GM10266 (cell line): ENCODE data around the gene WIPF2.

Source experiments
- DNase-seq: peaks from one replicate; pipeline ENCODE4 v3.0.0; 2012; ENCODE audit errors: extremely low spot score
- CTCF ChIP-seq: IDR thresholded peaks from 2 replicates; pipeline ENCODE4 v1.5.1; 2012; ENCODE audit warnings: mild to moderate bottlenecking, low read depth; ENCODE audit not compliant: control insufficient read depth, insufficient read depth; ENCODE audit errors: missing control alignments

WIPF2 gene

GRCh38 chr17:40322358-40323315 lies 103.5 kb downstream of the WIPF2 start:
- DNase-seq: peak; percentile 88
- TF ChIP-seq CTCF: no peak

GRCh38 chr17:40323391-40324381 lies 104.6 kb downstream of the WIPF2 start:
- TF ChIP-seq CTCF: no peak
- no peak for DNase-seq

GRCh38 chr17:40325156-40326013 lies 106.3 kb downstream of the WIPF2 start:
- TF ChIP-seq CTCF: no peak
- peak; percentile 69 for DNase-seq

- TF ChIP-seq CTCF: no peak
- DNase-seq: no peak
Observed at GRCh38 chr17:40326014-40326831, 107.1 kb downstream of the WIPF2 start.

- no peak for TF ChIP-seq CTCF
- no peak for DNase-seq
Observed at GRCh38 chr17:40326832-40327199, 107.7 kb downstream of the WIPF2 start.

GRCh38 chr17:40327244-40327729 lies 108.2 kb downstream of the WIPF2 start:
- TF ChIP-seq CTCF: no peak
- DNase-seq: no peak
